SU-DHL-6 (cell line): ENCODE measurements around the gene NID1.

ENCODE experiments used
- EZH2phosphoT487 ChIP-seq: fragments of 200-600 bp; sonication (generic), shearing (Covaris generic); conservative IDR thresholded peaks from 2 replicates; pipeline ENCODE4 v1.6.1; 2018; ENCODE audit warnings: mild to moderate bottlenecking, antibody characterized with exemption, low read length, moderate library complexity, mixed read lengths
- TF ChIP-seq, protein P1 (sequence below): fragments of 200-600 bp; sonication (generic); IDR thresholded peaks from one replicate; pipeline ENCODE4 v1.5.1; 2017; ENCODE audit warnings: antibody characterized with exemption, mild to moderate bottlenecking, low read length, moderate library complexity; ENCODE audit not compliant: insufficient read depth, poor library complexity, severe bottlenecking

- TF ChIP-seq, protein P1, sequence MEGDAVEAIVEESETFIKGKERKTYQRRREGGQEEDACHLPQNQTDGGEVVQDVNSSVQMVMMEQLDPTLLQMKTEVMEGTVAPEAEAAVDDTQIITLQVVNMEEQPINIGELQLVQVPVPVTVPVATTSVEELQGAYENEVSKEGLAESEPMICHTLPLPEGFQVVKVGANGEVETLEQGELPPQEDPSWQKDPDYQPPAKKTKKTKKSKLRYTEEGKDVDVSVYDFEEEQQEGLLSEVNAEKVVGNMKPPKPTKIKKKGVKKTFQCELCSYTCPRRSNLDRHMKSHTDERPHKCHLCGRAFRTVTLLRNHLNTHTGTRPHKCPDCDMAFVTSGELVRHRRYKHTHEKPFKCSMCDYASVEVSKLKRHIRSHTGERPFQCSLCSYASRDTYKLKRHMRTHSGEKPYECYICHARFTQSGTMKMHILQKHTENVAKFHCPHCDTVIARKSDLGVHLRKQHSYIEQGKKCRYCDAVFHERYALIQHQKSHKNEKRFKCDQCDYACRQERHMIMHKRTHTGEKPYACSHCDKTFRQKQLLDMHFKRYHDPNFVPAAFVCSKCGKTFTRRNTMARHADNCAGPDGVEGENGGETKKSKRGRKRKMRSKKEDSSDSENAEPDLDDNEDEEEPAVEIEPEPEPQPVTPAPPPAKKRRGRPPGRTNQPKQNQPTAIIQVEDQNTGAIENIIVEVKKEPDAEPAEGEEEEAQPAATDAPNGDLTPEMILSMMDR, result no peak
- no peak for TF ChIP-seq EZH2phosphoT487
These were observed 92.6 kb downstream of the NID1 start for GRCh38 chr1:235972311-235972689.
